ENCODE measurements around the gene AK8. TPM values are rescaled to one million over a fixed set of nuclear protein-coding genes. Genes with fewer than 3 reads are reported as not detected.

Gene AK8
- total RNA-seq, 6 donors from 2014 or later: 0.44 to 8.4 (median 3.6) TPM

GRCh38 chr9:132769906-132770769 lies 107.9 kb downstream of the AK8 start:
- Histone ChIP-seq H3K27me3 (no peaks in the 10 kb centered on the region), H3K9me3 (no peaks in the 10 kb centered on the region), H3K36me3 (no peaks in the 10 kb centered on the region), H3K4me3 (peak overlapping the region; percentile 73 to 81 (median 77)), H3K27ac (peak overlapping the region; percentile 82 to 89 (median 86)), H3K4me1 (peaks cover 8 to 14% (median 11%) of the 10 kb centered on the region in 4 donors)
- ATAC-seq (ENCODE audit: low FRiP score in 2 of 2) (peak; percentile 90 to 91), DNase-seq (peak; percentile 75 to 93)
- no peak for TF ChIP-seq EP300 (IDR thresholded peaks at IDR 0.05)
- TF ChIP-seq POLR2AphosphoS5 (IDR thresholded peaks at IDR 0.05): peak; percentile 32 to 44
- no peak for TF ChIP-seq CTCF (IDR thresholded peaks at IDR 0.05)
- peak in 2 of 4 donors; percentile 14 to 62 for TF ChIP-seq POLR2A (IDR thresholded peaks at IDR 0.05)
- WGBS, 2 donors: 8% methylated on average over 22 to 51 of the region's 54 CpGs

DNA sequence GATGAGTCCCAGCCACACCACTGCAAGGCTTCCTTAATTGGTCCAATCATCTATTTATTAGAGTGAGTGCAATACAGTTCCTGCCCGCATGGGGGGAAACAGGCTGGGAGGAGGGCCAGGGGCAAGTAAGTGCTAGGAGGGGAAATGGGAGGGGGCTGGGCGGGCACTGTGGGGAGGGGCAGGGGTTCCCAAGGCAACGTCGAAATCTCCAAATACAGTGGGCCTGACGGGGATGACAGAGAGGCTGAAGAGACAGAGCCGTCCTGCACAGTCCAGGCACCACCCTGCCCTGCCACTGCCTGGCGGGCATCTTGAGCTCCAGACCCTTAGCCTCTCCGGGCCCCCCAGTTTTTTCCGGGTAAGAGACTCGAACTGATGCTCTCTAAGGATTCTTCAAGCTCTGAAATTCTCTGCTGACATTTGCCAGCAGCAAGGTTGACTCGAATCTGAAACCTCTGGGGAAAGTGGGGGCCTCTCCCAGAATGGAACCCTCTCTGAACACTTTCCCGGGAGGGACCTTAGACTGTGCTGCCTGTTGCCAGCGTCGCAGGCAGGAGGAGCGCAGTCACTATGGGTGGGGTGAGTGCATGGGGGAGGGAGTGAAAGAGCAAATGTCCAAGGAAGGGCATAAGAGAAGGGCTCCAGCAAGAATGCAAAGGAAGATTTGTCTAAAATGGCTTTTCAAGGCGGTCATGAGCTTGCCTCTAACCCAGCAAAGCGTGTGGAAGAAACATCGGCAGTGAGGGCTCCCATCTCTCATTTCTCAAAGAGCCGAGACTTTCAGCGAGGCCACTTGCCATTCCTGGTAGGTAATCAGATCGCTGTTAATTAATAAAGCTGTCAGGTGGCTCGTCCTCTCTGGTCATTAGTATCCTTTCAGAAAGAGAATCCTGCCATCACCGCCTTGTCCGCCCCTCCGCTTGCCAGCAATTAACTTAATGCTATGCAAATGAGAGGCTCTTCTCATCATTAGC lies 108.9 kb downstream of the AK8 start:
- Histone ChIP-seq H3K27ac (peak overlapping the region; percentile 82 to 89 (median 86)), H3K4me1 (peaks cover 8 to 14% (median 11%) of the 10 kb centered on the region in 4 donors), H3K27me3 (no peaks in the 10 kb centered on the region), H3K36me3 (no peaks in the 10 kb centered on the region), H3K9me3 (no peaks in the 10 kb centered on the region), H3K4me3 (peak overlapping the region; percentile 73 to 81 (median 77))
- WGBS, 2 donors: 1 to 2% methylated on average over 22 to 24 of the region's 25 CpGs
- TF ChIP-seq EP300 (IDR thresholded peaks at IDR 0.05) (no peak), POLR2A (IDR thresholded peaks at IDR 0.05) (peak in 2 of 4 donors; percentile 19 to 30), POLR2AphosphoS5 (IDR thresholded peaks at IDR 0.05) (no peak), CTCF (IDR thresholded peaks at IDR 0.05) (peak; percentile 27 to 73 (median 36))
- DNase-seq (peak; percentile 66 to 67), ATAC-seq (ENCODE audit: low FRiP score in 2 of 2) (peak; percentile 87 to 88)

- ATAC-seq (ENCODE audit: low FRiP score in 2 of 2) (no peak), DNase-seq (no peak)
- TF ChIP-seq POLR2A (IDR thresholded peaks at IDR 0.05) (no peak), POLR2AphosphoS5 (IDR thresholded peaks at IDR 0.05) (no peak), CTCF (IDR thresholded peaks at IDR 0.05) (no peak)
- Histone ChIP-seq H3K27me3 (no peaks in the 10 kb centered on the region), H3K36me3 (no peaks in the 10 kb centered on the region), H3K27ac (no peak overlapping the region), H3K9me3 (no peaks in the 10 kb centered on the region), H3K4me1 (peaks cover 0 to 2% (median 1%) of the 10 kb centered on the region in 4 donors), H3K4me3 (no peak overlapping the region)
- 84% methylated on average over 3 of the region's 3 CpGs for WGBS, 2 donors
Observed at GRCh38 chr9:132763574-132763973, 114.5 kb downstream of the AK8 start.

GRCh38 chr9:132762896-132763295 lies 115.2 kb downstream of the AK8 start:
- TF ChIP-seq POLR2AphosphoS5 (IDR thresholded peaks at IDR 0.05): no peak
- TF ChIP-seq CTCF (IDR thresholded peaks at IDR 0.05): no peak
- TF ChIP-seq POLR2A (IDR thresholded peaks at IDR 0.05): no peak
- TF ChIP-seq EP300 (IDR thresholded peaks at IDR 0.05): no peak
- 86 to 89% methylated on average over 4 of the region's 4 CpGs for WGBS, 2 donors

More at GRCh38 chr9:132762896-132763295, 115.2 kb downstream of the AK8 start:
- no peaks in the 10 kb centered on the region for H3K4me1 ChIP-seq
- H3K27me3 ChIP-seq: no peaks in the 10 kb centered on the region
- no peak for DNase-seq
- no peaks in the 10 kb centered on the region for H3K9me3 ChIP-seq
- H3K4me3 ChIP-seq: no peak overlapping the region
- H3K36me3 ChIP-seq: no peaks in the 10 kb centered on the region
- H3K27ac ChIP-seq: no peak overlapping the region
- no peak for ATAC-seq (ENCODE audit: low FRiP score in 2 of 2)
